OCI-LY7 (cell line): ENCODE measurements around the gene JMY. TPM values are rescaled to one million over a fixed set of nuclear protein-coding genes. Genes with fewer than 3 reads are reported as not detected.
A peak's percentile ranks its signal among the peaks of the same experiment; 100 is the strongest.

Experiments
- BruUV-seq: library from RNA; stranded (reverse); fragments of 400-500 nt; replicated peaks from 2 replicates; lab custom pipeline; 2021; lab: Mats Ljungman, UMichigan
- CTCF ChIA-PET: fragments of 300-600 bp; sonication (Branson Sonifier 250); formaldehyde crosslinking; loops from one replicate; lab custom pipeline; 2022; ENCODE audit warnings: antibody characterized with exemption; ENCODE audit not compliant: unreplicated experiment; lab: Charles Lee
- POLR2A ChIA-PET: fragments of 300-600 bp; sonication (Branson Sonifier 250); formaldehyde crosslinking; loops from one replicate; lab custom pipeline; 2022; ENCODE audit warnings: antibody characterized with exemption; lab: Charles Lee
- DNase-seq: peaks from one replicate; pipeline ENCODE4 v3.0.0-alpha.2; 2015; ENCODE audit warnings: low spot score
- H2AFZ ChIP-seq: fragments of 200-600 bp; sonication (generic), shearing (Covaris generic); 2 replicates; pipeline ENCODE4 v1.6.1; 2014; ENCODE audit warnings: mild to moderate bottlenecking, antibody characterized with exemption, low read length, moderate library complexity
- H3K27ac ChIP-seq: fragments of 200-600 bp; sonication (generic); 2 replicates; pipeline ENCODE4 v1.5.1; 2014; ENCODE audit warnings: mixed run types, low read depth, mild to moderate bottlenecking, moderate library complexity, low read length, inconsistent platforms; ENCODE audit not compliant: poor library complexity, severe bottlenecking
- H3K36me3 ChIP-seq: fragments of 200-600 bp; sonication (generic); 2 replicates; pipeline ENCODE4 v1.6.1; 2014; ENCODE audit warnings: mild to moderate bottlenecking, antibody characterized with exemption, low read length, moderate library complexity, mixed read lengths; ENCODE audit not compliant: insufficient read depth
- H3K4me1 ChIP-seq: fragments of 200-600 bp; sonication (generic); 2 replicates; pipeline ENCODE4 v1.5.1; 2014; ENCODE audit warnings: mild to moderate bottlenecking, low read length; ENCODE audit not compliant: insufficient read depth, poor library complexity, severe bottlenecking
- H3K4me2 ChIP-seq: fragments of 200-600 bp; sonication (generic); 2 replicates; pipeline ENCODE4 v1.6.1; 2014; ENCODE audit warnings: mild to moderate bottlenecking, low read length
- H3K4me3 ChIP-seq: fragments of 200-600 bp; sonication (generic); 2 replicates; pipeline ENCODE4 v1.5.1; 2014; ENCODE audit warnings: mild to moderate bottlenecking, low read depth, low read length; ENCODE audit not compliant: poor library complexity, severe bottlenecking
- H3K79me2 ChIP-seq: fragments of 200-600 bp; sonication (generic); 2 replicates; pipeline ENCODE4 v1.6.1; 2016; ENCODE audit warnings: low read depth, mild to moderate bottlenecking, low read length, moderate library complexity, mixed read lengths; ENCODE audit not compliant: insufficient read depth
- H3K9me2 ChIP-seq: fragments of 200-600 bp; sonication (generic); 2 replicates; pipeline ENCODE4 v1.6.1; 2016; ENCODE audit warnings: mild to moderate bottlenecking, low read length, mixed read lengths; ENCODE audit not compliant: insufficient read depth
- H3K9me3 ChIP-seq: fragments of 200-600 bp; sonication (generic); 2 replicates; pipeline ENCODE4 v1.6.1; 2014; ENCODE audit warnings: mild to moderate bottlenecking, mixed run types, low read length, mixed read lengths
- H4K20me1 ChIP-seq: fragments of 200-600 bp; sonication (generic); 2 replicates; pipeline ENCODE4 v1.6.1; 2014; ENCODE audit warnings: mild to moderate bottlenecking, antibody characterized with exemption, low read length, moderate library complexity, mixed read lengths; ENCODE audit not compliant: insufficient read depth
- EZH2phosphoT487 ChIP-seq: fragments of 200-600 bp; sonication (generic); IDR thresholded peaks from 2 replicates; pipeline ENCODE4 v1.6.1; 2018; ENCODE audit warnings: low read depth, borderline replicate concordance, mild to moderate bottlenecking, mixed run types, antibody characterized with exemption, low read length, moderate library complexity, mixed read lengths
- intact Hi-C: fragments of 100-400 bp; cut with micrococcal nuclease; formaldehyde crosslinking; loops from one replicate; pipeline ENCODE4 v1.10.0; 2022; ENCODE audit not compliant: unreplicated experiment
- total RNA-seq, 2 experiments: library from RNA; depleted of rRNA in 1 of 2; stranded (reverse); fragments of >200 nt in 1 of 2; shearing (Covaris generic) in 1 of 2; gene quantifications; 2 replicates each; pipeline ENCODE4 v1.2.3, GENCODE V29; 2014 to 2022
- TF ChIP-seq, protein P1 (sequence below): fragments of 200-600 bp; sonication (generic); conservative IDR thresholded peaks from 2 replicates; pipeline ENCODE4 v1.5.1; 2014; ENCODE audit warnings: mild to moderate bottlenecking, antibody characterized with exemption, low read length, moderate library complexity, mixed read lengths

JMY gene
- total RNA-seq, 2 experiments from 2014 or later = 4.5 to 6.3 TPM

- DNase-seq = no peak
- POLR2A ChIA-PET = interaction anchor here (1.3 kb wide), 1 partner anchor 162 kb away, joined by 4 read pairs; no protein-coding TSS in a partner anchor
- Histone ChIP-seq H3K4me2 (no peak overlapping the region), H3K36me3 (no peaks in the 10 kb centered on the region), H3K79me2 (no peaks in the 10 kb centered on the region), H2AFZ (no peak overlapping the region), H3K4me3 (no peak overlapping the region), H4K20me1 (no peaks in the 10 kb centered on the region), H3K4me1 (no peaks in the 10 kb centered on the region), H3K9me3 (no peaks in the 10 kb centered on the region), H3K27ac (no peak overlapping the region), H3K9me2 (no peaks in the 10 kb centered on the region)
- CTCF ChIA-PET = no interaction called here
- intact Hi-C loops = no loop called here
- BruUV-seq = no TSS peak
- TF ChIP-seq, protein P1, sequence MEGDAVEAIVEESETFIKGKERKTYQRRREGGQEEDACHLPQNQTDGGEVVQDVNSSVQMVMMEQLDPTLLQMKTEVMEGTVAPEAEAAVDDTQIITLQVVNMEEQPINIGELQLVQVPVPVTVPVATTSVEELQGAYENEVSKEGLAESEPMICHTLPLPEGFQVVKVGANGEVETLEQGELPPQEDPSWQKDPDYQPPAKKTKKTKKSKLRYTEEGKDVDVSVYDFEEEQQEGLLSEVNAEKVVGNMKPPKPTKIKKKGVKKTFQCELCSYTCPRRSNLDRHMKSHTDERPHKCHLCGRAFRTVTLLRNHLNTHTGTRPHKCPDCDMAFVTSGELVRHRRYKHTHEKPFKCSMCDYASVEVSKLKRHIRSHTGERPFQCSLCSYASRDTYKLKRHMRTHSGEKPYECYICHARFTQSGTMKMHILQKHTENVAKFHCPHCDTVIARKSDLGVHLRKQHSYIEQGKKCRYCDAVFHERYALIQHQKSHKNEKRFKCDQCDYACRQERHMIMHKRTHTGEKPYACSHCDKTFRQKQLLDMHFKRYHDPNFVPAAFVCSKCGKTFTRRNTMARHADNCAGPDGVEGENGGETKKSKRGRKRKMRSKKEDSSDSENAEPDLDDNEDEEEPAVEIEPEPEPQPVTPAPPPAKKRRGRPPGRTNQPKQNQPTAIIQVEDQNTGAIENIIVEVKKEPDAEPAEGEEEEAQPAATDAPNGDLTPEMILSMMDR = no peak
- no peak for TF ChIP-seq EZH2phosphoT487
Measured at GRCh38 chr5:79189439-79190234, 46.3 kb upstream of the JMY start.

GRCh38 chr5:79190235-79190529, 45.7 kb upstream of the JMY start:
- Histone ChIP-seq H3K36me3 (no peaks in the 10 kb centered on the region), H2AFZ (no peak overlapping the region), H3K9me2 (no peaks in the 10 kb centered on the region), H3K4me1 (no peaks in the 10 kb centered on the region), H4K20me1 (no peaks in the 10 kb centered on the region), H3K27ac (no peak overlapping the region), H3K9me3 (no peaks in the 10 kb centered on the region), H3K79me2 (no peaks in the 10 kb centered on the region), H3K4me2 (no peak overlapping the region), H3K4me3 (no peak overlapping the region)
- no peak for TF ChIP-seq EZH2phosphoT487
- TF ChIP-seq, protein P1 = no peak
- intact Hi-C loops = no loop called here
- DNase-seq = no peak
- CTCF ChIA-PET = no interaction called here
- BruUV-seq = no TSS peak
- POLR2A ChIA-PET = interaction anchor here (1.9 kb wide), 1 partner anchor 15 kb away, joined by 4 read pairs; no protein-coding TSS in a partner anchor

DNA sequence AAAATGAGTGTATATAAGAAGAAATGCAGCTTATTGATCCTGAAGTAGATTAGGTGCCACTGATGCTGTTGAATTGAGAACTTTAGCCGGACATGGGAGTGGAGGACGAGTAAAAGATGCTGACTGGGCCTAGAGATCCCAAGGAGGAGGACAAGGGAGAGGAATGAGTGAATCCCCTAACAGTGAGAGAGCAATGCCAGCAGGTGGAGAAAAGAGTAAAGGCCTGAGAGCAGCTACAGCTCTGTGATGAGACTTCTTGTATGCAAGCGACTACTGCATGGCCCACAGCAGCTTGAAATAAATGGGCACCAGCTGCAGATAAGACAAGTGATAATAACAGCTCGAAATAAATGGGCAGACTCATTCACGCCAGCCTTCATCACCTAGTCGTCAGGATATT, 44.5 kb upstream of the JMY start:
- CTCF ChIA-PET = interaction anchor here (0.6 kb wide), 2 partner anchors 26 to 598 kb away, joined by 3 to 7 read pairs; no protein-coding TSS in a partner anchor
- no peaks in the 10 kb centered on the region for H4K20me1 ChIP-seq
- H3K9me2 ChIP-seq = no peaks in the 10 kb centered on the region
- POLR2A ChIA-PET = interaction anchor here (1.9 kb wide), 1 partner anchor 14 kb away, joined by 4 read pairs; no protein-coding TSS in a partner anchor
- H3K79me2 ChIP-seq = no peaks in the 10 kb centered on the region
- H2AFZ ChIP-seq = no peak overlapping the region
- no peak overlapping the region for H3K27ac ChIP-seq
- no peaks in the 10 kb centered on the region for H3K4me1 ChIP-seq
- peak; percentile 7 for DNase-seq
- no peak overlapping the region for H3K4me3 ChIP-seq
- no peaks in the 10 kb centered on the region for H3K9me3 ChIP-seq
- no TSS peak for BruUV-seq
- intact Hi-C loops = no loop called here
- no peak for TF ChIP-seq EZH2phosphoT487
- TF ChIP-seq, protein P1 = no peak
- no peak overlapping the region for H3K4me2 ChIP-seq
- no peaks in the 10 kb centered on the region for H3K36me3 ChIP-seq
